Testis (tissue), 2 donors: ENCODE measurements around the gene CYB5R2.

Source experiments
- CTCF ChIP-seq, 3 experiments: fragments of 450-650 bp in 2 of 3; fragments of 200-600 bp in 1 of 3; sonication (generic) in 1 of 3; IDR thresholded peaks; one replicate each; pipeline ENCODE4 v1.5.1; 2016 to 2019; ENCODE audit warnings: antibody characterized with exemption in 3 of 3, mild to moderate bottlenecking in 2 of 3, moderate library complexity in 1 of 3
- POLR2A ChIP-seq: fragments of 450-650 bp; IDR thresholded peaks from one replicate; pipeline ENCODE4 v1.6.1; 2017; ENCODE audit warnings: antibody characterized with exemption, mild to moderate bottlenecking, moderate library complexity

GRCh38 chr11:7696424-7696823 lies 23.1 kb upstream of the CYB5R2 start:
- TF ChIP-seq CTCF (IDR thresholded peaks at IDR 0.05) (no peak), POLR2A (no peak)
